A673 (cell line): ENCODE results near the gene UTS2R. TPM values are rescaled to one million over a fixed set of nuclear protein-coding genes. Genes with fewer than 3 reads are reported as not detected.

Source experiments
- BruUV-seq: library from RNA; stranded (reverse); fragments of 400-500 nt; replicated peaks from 2 replicates; lab custom pipeline; 2021; lab: Mats Ljungman, UMichigan
- CTCF ChIA-PET: fragments of 300-600 bp; sonication (Branson Sonifier 250); formaldehyde crosslinking; loops from one replicate; lab custom pipeline; 2022; ENCODE audit warnings: antibody characterized with exemption; lab: Charles Lee
- POLR2A ChIA-PET: fragments of 300-600 bp; sonication (Branson Sonifier 250); formaldehyde crosslinking; loops from one replicate; lab custom pipeline; 2022; ENCODE audit warnings: antibody characterized with exemption; ENCODE audit not compliant: low non-redundant PET; lab: Charles Lee
- DNase-seq: peaks from one replicate; pipeline ENCODE4 v3.0.0-alpha.2; 2015; ENCODE audit warnings: low spot score
- H3K27ac ChIP-seq: fragments of 200-600 bp; sonication (generic); 2 replicates; pipeline ENCODE4 v1.5.1; 2016; ENCODE audit warnings: mixed run types, low read depth, mild to moderate bottlenecking, mixed read lengths, antibody characterized with exemption, low read length; ENCODE audit not compliant: poor library complexity, severe bottlenecking
- H3K27me3 ChIP-seq: fragments of 200-600 bp; sonication (generic); replicated peaks from 2 replicates; pipeline ENCODE4 v1.6.1; 2017; ENCODE audit warnings: mixed run types, low read depth, mild to moderate bottlenecking, mixed read lengths, antibody characterized with exemption, low read length; ENCODE audit not compliant: insufficient read depth, poor library complexity
- H3K36me3 ChIP-seq: fragments of 200-600 bp; sonication (generic); 2 replicates; pipeline ENCODE4 v1.6.1; 2016; ENCODE audit warnings: mixed run types, mild to moderate bottlenecking, mixed read lengths, antibody characterized with exemption, low read length; ENCODE audit not compliant: insufficient read depth, poor library complexity, severe bottlenecking
- H3K4me1 ChIP-seq: fragments of 200-600 bp; sonication (generic); 2 replicates; pipeline ENCODE4 v1.6.1; 2017; ENCODE audit warnings: mixed run types, mild to moderate bottlenecking, mixed read lengths, antibody characterized with exemption, low read length; ENCODE audit not compliant: insufficient read depth, poor library complexity, severe bottlenecking
- H3K4me3 ChIP-seq: fragments of 200-600 bp; sonication (generic); 2 replicates; pipeline ENCODE4 v1.5.1; 2016; ENCODE audit warnings: low read depth, mixed run types, mild to moderate bottlenecking, mixed read lengths, low read length; ENCODE audit not compliant: poor library complexity, severe bottlenecking
- H3K9me3 ChIP-seq: fragments of 200-600 bp; sonication (generic); 2 replicates; pipeline ENCODE4 v1.6.1; 2016; ENCODE audit warnings: mixed run types, low read depth, mild to moderate bottlenecking, mixed read lengths, antibody characterized with exemption, low read length; ENCODE audit not compliant: poor library complexity, severe bottlenecking
- CTCF ChIP-seq: fragments of 300-800, 200-600 bp; sonication (generic); conservative IDR thresholded peaks from 2 replicates; pipeline ENCODE4 v1.5.1; 2017; ENCODE audit warnings: low read depth, mild to moderate bottlenecking, antibody characterized with exemption, low read length, moderate library complexity, mixed read lengths
- EZH2 ChIP-seq: fragments of 200-600 bp; sonication (generic); IDR thresholded peaks from 2 replicates; pipeline ENCODE4 v1.6.1; 2017; ENCODE audit warnings: borderline replicate concordance, low read depth, mild to moderate bottlenecking, mixed read lengths, antibody characterized with exemption, low read length; ENCODE audit not compliant: poor library complexity, severe bottlenecking
- intact Hi-C: fragments of 100-400 bp; cut with micrococcal nuclease; formaldehyde crosslinking; loops from one replicate; pipeline ENCODE4 v1.10.0; 2022; ENCODE audit not compliant: unreplicated experiment
- total RNA-seq: library from RNA; stranded (reverse); gene quantifications from 2 replicates; pipeline ENCODE4 v1.2.3, GENCODE V29; 2021

Gene UTS2R
- total RNA-seq, 1 experiment from 2014 or later: 0.58 TPM

GRCh38 chr17:82386881-82387704 is 15.5 kb downstream of the UTS2R start:
- BruUV-seq: no TSS peak
- no peaks in the 10 kb centered on the region for H3K4me1 ChIP-seq
- H3K27ac ChIP-seq: no peak overlapping the region
- no peak overlapping the region for H3K4me3 ChIP-seq
- no peaks in the 10 kb centered on the region for H3K36me3 ChIP-seq
- ChIA-PET POLR2A (interaction anchor here (0.5 kb wide), 1 partner anchor 222 kb away, joined by 3 read pairs; no protein-coding TSS in a partner anchor), CTCF (no interaction called here)
- no peak for DNase-seq
- H3K9me3 ChIP-seq: no peaks in the 10 kb centered on the region
- H3K27me3 ChIP-seq: no peaks in the 10 kb centered on the region
- intact Hi-C loops: no loop called here
- no peak for TF ChIP-seq EZH2
- TF ChIP-seq CTCF: no peak

- POLR2A ChIA-PET: interaction anchor here (0.5 kb wide), 1 partner anchor 221 kb away, joined by 3 read pairs; no protein-coding TSS in a partner anchor
- no TSS peak for BruUV-seq
- no peaks in the 10 kb centered on the region for H3K9me3 ChIP-seq
- no peaks in the 10 kb centered on the region for H3K36me3 ChIP-seq
- TF ChIP-seq EZH2 (no peak), CTCF (no peak)
- no peaks in the 10 kb centered on the region for H3K27me3 ChIP-seq
- CTCF ChIA-PET: no interaction called here
- no peak for DNase-seq
- no peak overlapping the region for H3K4me3 ChIP-seq
- no peaks in the 10 kb centered on the region for H3K4me1 ChIP-seq
- no peak overlapping the region for H3K27ac ChIP-seq
- intact Hi-C loops: no loop called here
Measured at GRCh38 chr17:82387705-82388106, 16.1 kb downstream of the UTS2R start.

- no peak for DNase-seq
- Histone ChIP-seq H3K4me3 (no peak overlapping the region), H3K27me3 (no peaks in the 10 kb centered on the region), H3K9me3 (no peaks in the 10 kb centered on the region), H3K4me1 (no peaks in the 10 kb centered on the region), H3K27ac (no peak overlapping the region), H3K36me3 (no peaks in the 10 kb centered on the region)
- BruUV-seq: no TSS peak
- CTCF ChIA-PET: no interaction called here
- POLR2A ChIA-PET: no interaction called here
- TF ChIP-seq EZH2: no peak
- no peak for TF ChIP-seq CTCF
- intact Hi-C loops: no loop called here
Measured at GRCh38 chr17:82388223-82388921, 16.8 kb downstream of the UTS2R start.
